Naive B cell (primary cell): ENCODE data around the gene STARD13. TPM values are rescaled to one million over a fixed set of nuclear protein-coding genes. Genes with fewer than 3 reads are reported as not detected.

Experiments
- ATAC-seq, 2 donors: fragments of 150-1000 bp; cut with Tn5 transposase; 2 replicates each; pipeline ENCODE4 v1.10.0; 2021; ENCODE audit warnings: low read depth in 2 of 2, mild to moderate bottlenecking in 2 of 2, moderate library complexity in 2 of 2
- DNase-seq: peaks from one replicate; pipeline ENCODE4 v3.0.0; 2022
- H3K27ac Mint-ChIP-seq, 6 donors: one replicate each; pipeline ENCODE4 v1.8.0; 2020 to 2022; ENCODE audit warnings: mild to moderate bottlenecking in 6 of 6, mixed read lengths in 6 of 6, moderate library complexity in 5 of 6, inconsistent platforms in 2 of 6
- H3K27me3 Mint-ChIP-seq, 3 donors: one replicate each; pipeline ENCODE4 v1.8.0; 2021 to 2022; ENCODE audit warnings: mixed read lengths in 3 of 3, mild to moderate bottlenecking in 1 of 3
- H3K36me3 Mint-ChIP-seq, 2 donors: one replicate each; pipeline ENCODE4 v1.8.0; 2020 to 2022; ENCODE audit warnings: mixed read lengths in 2 of 2, inconsistent platforms in 1 of 2, mild to moderate bottlenecking in 1 of 2
- H3K4me1 Mint-ChIP-seq, 3 donors: one replicate each; pipeline ENCODE4 v1.8.0; 2020 to 2022; ENCODE audit warnings: mixed read lengths in 3 of 3, inconsistent platforms in 1 of 3, mild to moderate bottlenecking in 1 of 3, moderate library complexity in 1 of 3
- H3K4me3 Mint-ChIP-seq, 8 donors: one replicate each; pipeline ENCODE4 v1.8.0; 2020 to 2022; ENCODE audit warnings: mild to moderate bottlenecking in 8 of 8, mixed read lengths in 8 of 8, moderate library complexity in 8 of 8, inconsistent platforms in 2 of 8
- H3K9me3 Mint-ChIP-seq, 7 donors: one replicate each; pipeline ENCODE4 v1.8.0; 2020 to 2022; ENCODE audit warnings: mixed read lengths in 7 of 7, mild to moderate bottlenecking in 5 of 7, inconsistent platforms in 2 of 7, moderate library complexity in 1 of 7
- polyA plus RNA-seq, 6 donors: library from polyadenylated mRNA; unstranded; fragments of 300-500 nt; fragmentation: Illumina TruSeq; gene quantifications; one replicate each; pipeline ENCODE4 v1.2.3, GENCODE V29; 2021; ENCODE audit warnings: low read depth in 6 of 6

The STARD13 gene, protein sequence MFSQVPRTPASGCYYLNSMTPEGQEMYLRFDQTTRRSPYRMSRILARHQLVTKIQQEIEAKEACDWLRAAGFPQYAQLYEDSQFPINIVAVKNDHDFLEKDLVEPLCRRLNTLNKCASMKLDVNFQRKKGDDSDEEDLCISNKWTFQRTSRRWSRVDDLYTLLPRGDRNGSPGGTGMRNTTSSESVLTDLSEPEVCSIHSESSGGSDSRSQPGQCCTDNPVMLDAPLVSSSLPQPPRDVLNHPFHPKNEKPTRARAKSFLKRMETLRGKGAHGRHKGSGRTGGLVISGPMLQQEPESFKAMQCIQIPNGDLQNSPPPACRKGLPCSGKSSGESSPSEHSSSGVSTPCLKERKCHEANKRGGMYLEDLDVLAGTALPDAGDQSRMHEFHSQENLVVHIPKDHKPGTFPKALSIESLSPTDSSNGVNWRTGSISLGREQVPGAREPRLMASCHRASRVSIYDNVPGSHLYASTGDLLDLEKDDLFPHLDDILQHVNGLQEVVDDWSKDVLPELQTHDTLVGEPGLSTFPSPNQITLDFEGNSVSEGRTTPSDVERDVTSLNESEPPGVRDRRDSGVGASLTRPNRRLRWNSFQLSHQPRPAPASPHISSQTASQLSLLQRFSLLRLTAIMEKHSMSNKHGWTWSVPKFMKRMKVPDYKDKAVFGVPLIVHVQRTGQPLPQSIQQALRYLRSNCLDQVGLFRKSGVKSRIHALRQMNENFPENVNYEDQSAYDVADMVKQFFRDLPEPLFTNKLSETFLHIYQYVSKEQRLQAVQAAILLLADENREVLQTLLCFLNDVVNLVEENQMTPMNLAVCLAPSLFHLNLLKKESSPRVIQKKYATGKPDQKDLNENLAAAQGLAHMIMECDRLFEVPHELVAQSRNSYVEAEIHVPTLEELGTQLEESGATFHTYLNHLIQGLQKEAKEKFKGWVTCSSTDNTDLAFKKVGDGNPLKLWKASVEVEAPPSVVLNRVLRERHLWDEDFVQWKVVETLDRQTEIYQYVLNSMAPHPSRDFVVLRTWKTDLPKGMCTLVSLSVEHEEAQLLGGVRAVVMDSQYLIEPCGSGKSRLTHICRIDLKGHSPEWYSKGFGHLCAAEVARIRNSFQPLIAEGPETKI
- polyA plus RNA-seq, result under 1 TPM in 1 of 6 donors, not detected in 5; 0.61 TPM

DNA sequence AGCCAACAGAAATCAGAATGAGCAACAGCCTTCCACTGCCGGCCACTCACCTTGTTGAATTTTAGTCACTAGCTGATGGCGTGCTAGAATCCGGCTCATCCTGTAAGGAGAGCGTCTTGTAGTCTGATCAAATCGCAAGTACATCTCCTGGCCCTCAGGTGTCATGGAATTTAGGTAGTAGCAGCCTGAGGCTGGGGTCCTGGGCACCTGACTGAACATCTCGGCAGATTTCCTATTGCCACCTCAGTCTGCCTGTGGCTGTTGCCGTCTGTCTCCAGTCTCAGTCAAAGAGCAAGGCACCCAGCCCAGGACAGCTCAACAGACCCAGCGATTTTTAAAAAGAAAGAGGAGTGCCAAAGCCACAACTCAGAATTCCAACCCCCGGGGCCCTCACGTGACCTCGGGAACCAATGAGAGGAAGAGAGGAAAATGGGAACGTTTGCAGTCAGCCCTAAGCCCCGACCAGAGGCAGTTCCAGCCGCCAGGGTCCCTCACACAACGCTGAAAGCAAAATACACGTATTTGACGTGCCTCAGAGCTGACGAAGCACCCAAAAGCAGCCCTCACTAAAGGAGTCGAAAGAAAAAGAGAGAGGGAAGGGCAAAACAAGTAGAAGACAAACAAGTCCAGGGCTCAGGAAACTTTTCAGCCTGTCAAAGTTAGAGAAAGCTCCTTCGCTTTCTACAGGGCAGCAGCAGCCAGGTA is at the start of gene STARD13:
Gene STARD13, minus strand, starts transcription at position 336 of the 705 bp plus-strand sequence. Its CDS starts 117 bp downstream, at position 219.
- Mint-ChIP-seq H3K27me3 (peaks cover 35 to 58% (median 51%) of the 10 kb centered on the region in 3 donors), H3K36me3 (no peaks in the 10 kb centered on the region), H3K4me1 (peaks cover 12 to 24% (median 16%) of the 10 kb centered on the region in 3 donors), H3K27ac (peak within 1 kb of the TSS in 5 of 6 donors; percentile 39 to 93 (median 64)), H3K9me3 (no peaks in the 10 kb centered on the region), H3K4me3 (peak within 1 kb of the TSS; percentile 77 to 92 (median 87))
- DNase-seq, result no peak
- ATAC-seq, result peak; percentile 58 to 65

DNA sequence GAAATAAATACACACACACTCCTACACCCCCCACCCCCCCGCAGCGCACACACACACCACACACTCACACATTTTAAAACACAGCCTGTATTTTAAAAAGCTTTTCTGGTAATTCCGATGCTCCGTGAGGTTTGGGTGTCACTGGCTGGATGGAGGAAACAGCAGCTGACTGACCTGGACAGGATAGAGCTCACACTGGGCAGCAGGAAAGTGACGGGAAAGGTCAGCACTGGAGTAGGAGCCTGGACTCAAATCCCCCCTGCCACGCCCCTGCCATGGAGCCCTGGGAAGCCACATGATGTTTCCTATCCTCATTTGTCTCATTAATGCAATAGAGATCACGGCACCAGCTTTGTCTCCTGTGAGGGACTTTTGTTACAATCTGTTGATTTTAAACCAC is 49.3 kb upstream of the STARD13 start:
- Mint-ChIP-seq H3K36me3 (no peaks in the 10 kb centered on the region), H3K27me3 (peaks cover 13 to 25% (median 18%) of the 10 kb centered on the region in 3 donors), H3K4me3 (no peak overlapping the region), H3K4me1 (peaks cover 0 to 3% (median 0%) of the 10 kb centered on the region in 3 donors), H3K27ac (peak overlapping the region in 1 of 6 donors; percentile 13), H3K9me3 (peaks cover 0 to 2% (median 0%) of the 10 kb centered on the region in 7 donors)
- DNase-seq (no peak), ATAC-seq (no peak)

DNA sequence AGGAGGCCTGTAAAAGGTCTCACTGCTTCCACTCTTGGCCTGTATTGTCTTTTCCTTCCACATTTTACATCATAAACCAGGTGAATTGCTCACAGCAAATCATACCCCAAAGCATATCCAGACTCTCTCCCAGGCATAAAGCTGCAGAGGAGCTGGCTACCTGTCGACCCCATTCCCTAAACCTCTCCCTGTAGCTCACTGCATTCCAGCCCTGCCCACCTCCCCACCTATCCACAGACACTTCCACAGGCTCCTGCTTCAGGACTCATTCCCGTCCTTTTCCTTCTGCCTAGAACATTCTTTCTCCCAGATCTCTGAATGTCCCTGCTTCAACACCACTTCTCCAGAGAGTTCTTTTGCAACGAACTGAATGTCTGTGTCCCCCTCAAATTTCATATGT is 46.4 kb upstream of the STARD13 start:
- Mint-ChIP-seq H3K9me3 (peaks cover 0 to 2% (median 0%) of the 10 kb centered on the region in 7 donors), H3K27me3 (peaks cover 13 to 25% (median 14%) of the 10 kb centered on the region in 3 donors), H3K4me3 (no peak overlapping the region), H3K4me1 (peaks cover 0 to 3% (median 0%) of the 10 kb centered on the region in 3 donors), H3K27ac (no peak overlapping the region), H3K36me3 (no peaks in the 10 kb centered on the region)
- ATAC-seq (no peak), DNase-seq (no peak)

DNA sequence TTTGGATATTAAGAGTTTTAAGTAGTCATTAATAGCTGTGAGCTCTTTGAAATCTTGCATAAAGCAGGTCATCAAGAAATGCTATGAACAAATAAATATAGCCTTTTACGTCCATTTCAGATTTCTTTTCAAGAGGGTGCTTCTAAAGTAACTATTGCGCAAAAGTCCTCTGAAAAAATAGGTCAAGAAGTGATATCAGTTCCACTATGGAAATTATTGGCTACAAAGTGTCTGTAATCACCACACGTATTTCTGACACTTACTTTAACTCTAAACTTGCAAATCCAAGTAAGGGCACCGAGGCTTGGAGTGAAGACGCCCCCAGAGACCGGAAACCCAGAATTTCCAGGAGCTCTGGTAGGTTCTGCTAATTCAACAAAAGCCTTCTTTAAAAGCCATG is 44.9 kb upstream of the STARD13 start:
- Mint-ChIP-seq H3K36me3 (no peaks in the 10 kb centered on the region), H3K4me1 (peaks cover 5 to 9% (median 7%) of the 10 kb centered on the region in 3 donors), H3K9me3 (peaks cover 0 to 3% (median 0%) of the 10 kb centered on the region in 7 donors), H3K4me3 (no peak overlapping the region), H3K27me3 (peaks cover 13 to 25% (median 14%) of the 10 kb centered on the region in 3 donors), H3K27ac (peak overlapping the region in 1 of 6 donors; percentile 42)
- no peak for DNase-seq
- no peak for ATAC-seq

DNA sequence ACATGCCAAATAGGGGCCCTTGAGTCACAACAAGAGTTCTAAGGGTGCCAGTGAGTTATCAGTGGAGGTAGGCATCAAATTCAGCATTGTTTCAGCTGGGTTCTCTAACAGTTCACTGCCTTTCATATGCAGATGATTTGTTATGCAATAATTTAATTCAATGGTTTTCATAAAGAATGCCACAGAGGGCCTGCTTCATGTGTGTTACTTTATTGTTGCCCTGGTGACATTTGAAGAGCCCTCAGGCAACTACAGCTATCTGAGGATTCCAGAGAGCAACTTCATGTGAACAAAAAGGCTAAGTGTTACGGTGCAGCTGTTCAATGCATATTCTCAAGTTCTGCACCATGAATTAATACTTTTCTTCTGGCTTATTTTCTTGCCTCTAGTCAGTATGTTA is 43.1 kb upstream of the STARD13 start:
- Mint-ChIP-seq H3K9me3 (peaks cover 0 to 3% (median 0%) of the 10 kb centered on the region in 7 donors), H3K27ac (no peak overlapping the region), H3K36me3 (no peaks in the 10 kb centered on the region), H3K4me3 (no peak overlapping the region), H3K27me3 (peaks cover 4 to 10% (median 4%) of the 10 kb centered on the region in 3 donors), H3K4me1 (peaks cover 5 to 9% (median 7%) of the 10 kb centered on the region in 3 donors)
- no peak for ATAC-seq
- no peak for DNase-seq

DNA sequence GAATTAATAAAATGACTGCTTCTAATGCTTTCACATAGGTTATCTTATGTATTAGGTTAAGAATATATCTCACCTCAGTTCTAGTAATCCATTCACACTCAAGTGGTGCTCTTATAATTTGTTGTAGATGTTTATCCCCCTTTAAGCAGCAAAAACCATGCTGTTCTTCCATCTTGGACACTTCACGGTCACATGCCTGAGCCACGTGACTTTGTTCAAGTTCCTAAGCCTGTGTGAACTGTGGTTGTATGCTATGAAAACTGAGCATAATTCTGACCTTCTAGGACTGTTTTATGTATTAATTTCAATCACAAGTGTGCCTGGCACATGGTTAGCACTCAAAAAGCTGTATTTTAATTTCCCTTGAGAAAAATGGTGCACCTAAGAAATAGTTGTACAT is 41.2 kb upstream of the STARD13 start:
- no peak overlapping the region for H3K4me3 Mint-ChIP-seq
- no peaks in the 10 kb centered on the region for H3K36me3 Mint-ChIP-seq
- H3K4me1 Mint-ChIP-seq, result peaks cover 4 to 9% (median 5%) of the 10 kb centered on the region in 3 donors
- no peak overlapping the region for H3K27ac Mint-ChIP-seq
- H3K9me3 Mint-ChIP-seq, result peaks cover 0 to 3% (median 0%) of the 10 kb centered on the region in 7 donors
- DNase-seq, result no peak
- H3K27me3 Mint-ChIP-seq, result peaks cover 0 to 4% (median under 1%) of the 10 kb centered on the region in 3 donors
- ATAC-seq, result no peak

DNA sequence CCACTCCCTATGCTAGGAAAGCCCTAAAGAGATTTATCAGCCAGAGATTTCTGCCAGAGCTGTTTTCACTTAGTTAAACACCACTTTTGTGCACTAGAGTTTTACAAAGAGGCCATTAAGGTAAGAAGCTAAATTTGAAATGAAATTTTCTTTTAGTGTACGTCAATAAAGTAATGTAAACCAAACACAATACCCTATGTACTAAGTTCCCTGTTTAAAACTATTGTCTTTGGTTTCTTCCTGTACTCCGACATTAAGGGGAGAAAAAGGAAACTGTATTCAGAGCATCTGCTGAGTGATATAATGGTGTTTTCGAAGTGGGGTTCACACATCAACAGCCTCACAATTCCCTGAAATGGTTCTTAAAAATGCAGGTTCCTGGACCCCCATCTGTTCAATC is 40.7 kb upstream of the STARD13 start:
- Mint-ChIP-seq H3K36me3 (no peaks in the 10 kb centered on the region), H3K27me3 (peaks cover 0 to 5% (median 0%) of the 10 kb centered on the region in 3 donors), H3K9me3 (peaks cover 0 to 3% (median 0%) of the 10 kb centered on the region in 7 donors), H3K4me1 (peaks cover 4 to 9% (median 5%) of the 10 kb centered on the region in 3 donors), H3K27ac (peak overlapping the region in 1 of 6 donors; percentile 62), H3K4me3 (no peak overlapping the region)
- ATAC-seq, result no peak
- no peak for DNase-seq

DNA sequence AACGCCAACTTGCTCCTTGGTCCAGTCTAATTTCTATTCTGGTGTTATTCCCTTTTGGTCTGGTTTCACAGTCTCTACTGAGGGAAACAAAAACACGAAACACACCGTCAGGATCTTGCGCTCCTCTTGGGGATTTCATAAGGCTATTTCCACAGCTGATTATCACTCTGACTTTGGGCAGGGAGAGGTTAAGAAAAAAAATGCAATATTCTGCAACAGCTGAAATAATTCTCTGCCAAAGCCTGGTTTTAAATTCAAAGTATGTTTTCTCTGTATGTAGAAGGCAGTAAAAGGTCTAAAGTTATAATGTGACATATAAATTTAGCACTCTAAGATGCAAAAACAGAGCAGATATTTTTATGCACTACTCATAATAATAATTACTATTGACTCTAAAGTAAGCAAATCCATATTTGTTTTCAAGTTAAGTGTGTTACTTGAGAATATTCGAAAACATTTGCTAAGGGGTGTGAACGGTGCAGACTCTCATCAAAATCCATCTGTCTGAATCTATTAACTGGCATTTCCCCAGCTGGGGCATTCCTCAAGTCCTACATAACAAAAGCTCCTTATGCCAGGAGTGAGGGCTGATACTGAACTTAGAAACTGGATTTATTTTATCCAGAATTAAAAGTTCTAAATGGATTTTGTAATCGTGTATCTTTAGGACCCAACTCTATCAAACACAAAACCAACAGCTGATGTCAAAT is 38.4 kb upstream of the STARD13 start:
- Mint-ChIP-seq H3K4me1 (peaks cover 4 to 9% (median 5%) of the 10 kb centered on the region in 3 donors), H3K9me3 (peaks cover 0 to 3% (median 0%) of the 10 kb centered on the region in 7 donors), H3K4me3 (no peak overlapping the region), H3K27me3 (peaks cover 0 to 5% (median 0%) of the 10 kb centered on the region in 3 donors), H3K27ac (peak overlapping the region in 1 of 6 donors; percentile 7), H3K36me3 (no peaks in the 10 kb centered on the region)
- no peak for ATAC-seq
- no peak for DNase-seq

DNA sequence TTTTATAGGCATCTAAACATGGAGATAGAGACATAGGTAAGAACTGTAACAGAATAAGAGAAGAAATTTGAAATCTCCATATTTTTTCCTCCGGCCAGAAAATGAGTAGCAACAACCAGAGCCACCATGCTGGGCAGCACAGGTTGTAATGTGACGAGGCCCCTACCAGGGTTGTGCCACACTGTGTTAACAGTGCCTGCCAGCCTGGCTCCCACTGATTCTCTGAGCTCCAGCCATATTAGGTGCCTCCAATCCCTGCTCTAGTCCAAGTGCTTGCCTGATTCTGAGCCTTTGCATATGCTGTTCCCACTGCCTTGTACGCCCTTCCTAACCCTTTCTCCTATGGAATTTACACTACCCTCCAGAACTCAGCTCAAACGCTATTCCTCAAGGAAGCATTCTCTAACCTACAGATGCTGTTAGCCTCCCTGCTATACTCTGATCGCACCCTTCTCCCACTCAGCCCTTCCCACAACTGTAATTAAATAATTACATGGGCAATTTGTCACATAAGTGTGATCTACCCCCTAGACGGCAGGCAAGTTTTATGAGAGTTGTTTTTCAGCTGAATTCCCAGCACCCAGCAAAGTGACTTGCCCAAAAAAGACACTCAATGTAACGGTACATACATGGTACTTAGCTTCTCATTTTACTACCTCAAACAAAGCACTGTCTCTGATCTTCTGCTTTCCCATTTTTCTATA is 37.6 kb upstream of the STARD13 start:
- H3K27me3 Mint-ChIP-seq, result peaks cover 0 to 5% (median 0%) of the 10 kb centered on the region in 3 donors
- H3K36me3 Mint-ChIP-seq, result no peaks in the 10 kb centered on the region
- H3K9me3 Mint-ChIP-seq, result peaks cover 0 to 4% (median 2%) of the 10 kb centered on the region in 7 donors
- no peak for DNase-seq
- ATAC-seq, result no peak
- peaks cover 4 to 9% (median 5%) of the 10 kb centered on the region in 3 donors for H3K4me1 Mint-ChIP-seq
- no peak overlapping the region for H3K4me3 Mint-ChIP-seq
- no peak overlapping the region for H3K27ac Mint-ChIP-seq

DNA sequence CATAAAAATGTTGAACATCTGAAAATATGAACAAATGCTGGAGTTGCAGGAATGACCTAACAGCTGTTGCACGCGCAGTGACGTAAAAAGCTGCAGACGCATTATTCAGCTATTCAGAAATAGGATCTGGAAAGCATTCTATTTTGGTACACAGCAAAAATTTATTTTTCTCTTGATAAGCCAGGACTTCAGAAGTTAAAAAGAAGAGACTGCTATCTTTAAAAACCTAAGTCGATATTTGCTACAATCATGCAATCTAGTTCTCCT is 36.9 kb upstream of the STARD13 start:
- peaks cover 0 to 2% of the 10 kb centered on the region in 2 donors for H3K36me3 Mint-ChIP-seq
- H3K27ac Mint-ChIP-seq, result no peak overlapping the region
- DNase-seq (no peak), ATAC-seq (no peak)
- no peak overlapping the region for H3K4me3 Mint-ChIP-seq
- H3K27me3 Mint-ChIP-seq, result peaks cover 1 to 5% (median 3%) of the 10 kb centered on the region in 3 donors
- peaks cover 0 to 4% (median 2%) of the 10 kb centered on the region in 7 donors for H3K9me3 Mint-ChIP-seq
- H3K4me1 Mint-ChIP-seq, result peaks cover 4 to 9% (median 5%) of the 10 kb centered on the region in 3 donors

DNA sequence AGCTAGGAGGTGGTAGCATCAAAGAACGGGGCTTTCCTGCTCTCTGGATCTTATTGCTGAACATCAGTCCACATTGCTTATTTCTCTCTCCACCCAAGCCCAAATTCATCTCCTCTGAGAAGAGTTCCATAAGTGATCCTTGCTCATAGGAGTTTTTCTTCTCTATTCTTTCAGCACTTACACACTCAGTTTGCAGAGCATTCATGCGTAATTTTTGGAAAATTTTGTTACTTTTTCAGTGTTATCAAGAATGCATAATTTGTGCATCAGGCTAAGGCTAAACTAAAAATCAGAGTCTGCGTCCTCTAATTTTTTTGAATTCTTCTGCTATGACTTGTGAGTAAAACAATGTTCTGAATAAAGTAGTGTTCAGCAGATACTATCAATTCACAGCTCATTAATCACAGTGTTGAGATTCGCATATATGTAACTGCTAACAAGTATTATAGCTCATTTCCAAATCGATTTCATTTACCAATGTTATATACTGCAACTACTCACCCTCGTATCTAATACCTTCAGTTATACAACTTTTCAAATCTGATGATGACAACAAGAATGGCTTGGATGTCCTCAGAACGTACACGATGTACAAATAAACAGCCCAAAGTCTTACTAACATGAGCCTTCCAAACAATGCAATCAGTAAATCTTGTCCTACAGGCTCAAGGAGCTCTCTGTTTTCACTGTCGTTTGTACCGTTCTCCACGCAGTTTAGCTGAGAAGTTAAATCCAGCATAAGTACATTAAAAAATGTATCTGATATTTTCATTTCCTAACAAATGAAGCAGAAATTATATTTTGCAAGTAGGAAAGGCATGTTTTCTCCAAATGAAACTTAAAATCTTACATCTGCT is 36.4 kb upstream of the STARD13 start:
- Mint-ChIP-seq H3K36me3 (peaks cover 0 to 8% of the 10 kb centered on the region in 2 donors), H3K9me3 (peaks cover 0 to 6% (median 3%) of the 10 kb centered on the region in 7 donors), H3K27ac (no peak overlapping the region), H3K4me1 (peaks cover 4 to 9% (median 5%) of the 10 kb centered on the region in 3 donors), H3K27me3 (peaks cover 7 to 9% (median 9%) of the 10 kb centered on the region in 3 donors), H3K4me3 (no peak overlapping the region)
- DNase-seq (no peak), ATAC-seq (no peak)
